Hindlimb muscle (tissue), 1 donor: ENCODE measurements around the gene PSTPIP1. TPM values are rescaled to one million over a fixed set of nuclear protein-coding genes. Genes with fewer than 3 reads are reported as not detected.

Experiments
- DNase-seq: peaks from one replicate; pipeline ENCODE4 v3.0.0-alpha.2; 2013
- polyA plus RNA-seq: library from polyadenylated mRNA; unstranded; fragments of 120-200 nt; gene quantifications from one replicate; pipeline ENCODE4 v1.2.1, GENCODE V29; 2013; ENCODE audit not compliant: insufficient read length

The PSTPIP1 gene
- polyA plus RNA-seq, 1 donor = 2.5 TPM

GRCh38 chr15:77044228-77045042 is 49.5 kb downstream of the PSTPIP1 start:
- DNase-seq = no peak

- DNase-seq = no peak
Observed at GRCh38 chr15:77045985-77046384, 51.1 kb downstream of the PSTPIP1 start.

GRCh38 chr15:77046704-77047412 is 51.9 kb downstream of the PSTPIP1 start:
- DNase-seq = no peak

- DNase-seq = no peak
Observed at GRCh38 chr15:77048135-77048876, 53.4 kb downstream of the PSTPIP1 start.

- no peak for DNase-seq
Observed at GRCh38 chr15:77052556-77052955, 57.6 kb downstream of the PSTPIP1 start.

GRCh38 chr15:77053709-77054108 is 58.8 kb downstream of the PSTPIP1 start:
- no peak for DNase-seq

- DNase-seq = no peak
Observed at GRCh38 chr15:77057072-77057471, 62.1 kb downstream of the PSTPIP1 start.

GRCh38 chr15:77057685-77058084 is 62.8 kb downstream of the PSTPIP1 start:
- DNase-seq = no peak

GRCh38 chr15:77058468-77058867 is 63.5 kb downstream of the PSTPIP1 start:
- DNase-seq = no peak

- no peak for DNase-seq
Observed at GRCh38 chr15:77059786-77060361, 64.9 kb downstream of the PSTPIP1 start.

GRCh38 chr15:77060546-77060945 is 65.6 kb downstream of the PSTPIP1 start:
- peak; percentile 58 for DNase-seq

- no peak for DNase-seq
Observed at GRCh38 chr15:77063249-77063648, 68.3 kb downstream of the PSTPIP1 start.

- no peak for DNase-seq
Observed at GRCh38 chr15:77064063-77064462, 69.1 kb downstream of the PSTPIP1 start.

- DNase-seq = no peak
Observed at GRCh38 chr15:77064539-77065308, 69.8 kb downstream of the PSTPIP1 start.

- no peak for DNase-seq
Observed at GRCh38 chr15:77066971-77067690, 72.2 kb downstream of the PSTPIP1 start.

- DNase-seq = no peak
Observed at GRCh38 chr15:77067691-77068367, 72.9 kb downstream of the PSTPIP1 start.

- no peak for DNase-seq
Observed at GRCh38 chr15:77068633-77069032, 73.7 kb downstream of the PSTPIP1 start.

- DNase-seq = no peak
Observed at GRCh38 chr15:77069521-77070121, 74.7 kb downstream of the PSTPIP1 start.

- DNase-seq = no peak
Observed at GRCh38 chr15:77070180-77070494, 75.2 kb downstream of the PSTPIP1 start.

- peak; percentile 95 for DNase-seq
Observed at GRCh38 chr15:77070495-77071304, 75.8 kb downstream of the PSTPIP1 start, which contains the start of gene TSPAN3. Gene TSPAN3 (minus strand): TSS chr15:77071109. CDS start chr15:77070954, 155 bp downstream.
